Stomach (tissue), 9 donors: ENCODE data around the gene TENM3. TPM values are rescaled to one million over a fixed set of nuclear protein-coding genes. Genes with fewer than 3 reads are reported as not detected.

ENCODE experiments used
- DNase-seq, 2 donors: peaks; one replicate each; pipeline versions ENCODE4 v3.0.0 to v3.0.0-alpha.2; 2013 to 2019
- H3K27ac ChIP-seq, 5 donors: fragments of 200-600 bp in 4 of 5; sonication (generic) in 4 of 5; one replicate each; pipeline ENCODE4 v1.5.1; 2013 to 2019; ENCODE audit warnings: mild to moderate bottlenecking in 1 of 5, moderate library complexity in 1 of 5
- H3K27me3 ChIP-seq, 3 donors: fragments of 200-600 bp; sonication (generic); one replicate each; pipeline ENCODE4 v1.5.1; 2017 to 2019; ENCODE audit warnings: mixed run types in 1 of 3
- H3K36me3 ChIP-seq, 4 donors: fragments of 200-600 bp; sonication (generic); 1 replicate in 3 of 4; 2 replicates in 1 of 4; pipeline ENCODE4 v1.5.1; 2016 to 2019
- H3K4me1 ChIP-seq, 4 donors: fragments of 200-600 bp; sonication (generic); one replicate each; pipeline ENCODE4 v1.5.1; 2016 to 2019
- H3K4me3 ChIP-seq, 4 donors: fragments of 200-600 bp; sonication (generic) in 3 of 4; one replicate each; pipeline ENCODE4 v1.5.1; 2016 to 2019; ENCODE audit warnings: mild to moderate bottlenecking in 1 of 4
- H3K9me3 ChIP-seq, 4 donors: fragments of 200-600 bp; sonication (generic); one replicate each; pipeline ENCODE4 v1.5.1; 2016 to 2019
- CTCF ChIP-seq, 7 experiments: fragments of 450-650 bp in 4 of 7; fragments of 200-600 bp in 3 of 7; sonication (generic) in 3 of 7; IDR thresholded peaks; one replicate each; pipeline ENCODE4 v1.5.1; 2016 to 2019; ENCODE audit warnings: antibody characterized with exemption in 7 of 7, control low read depth in 2 of 7, mild to moderate bottlenecking in 1 of 7
- EP300 ChIP-seq: sonication (generic); formaldehyde crosslinking; IDR thresholded peaks from one replicate; pipeline ENCODE4 v1.6.1; 2017; ENCODE audit warnings: antibody characterized with exemption
- POLR2A ChIP-seq, 4 donors: fragments of 450-650 bp; IDR thresholded peaks; one replicate each; pipeline ENCODE4 v1.6.1; 2016; ENCODE audit warnings: antibody characterized with exemption in 4 of 4, control low read depth in 2 of 4, mild to moderate bottlenecking in 1 of 4, moderate library complexity in 1 of 4
- POLR2AphosphoS5 ChIP-seq, 3 donors: sonication (generic); formaldehyde crosslinking; IDR thresholded peaks; one replicate each; pipeline ENCODE4 v1.6.1; 2016; ENCODE audit warnings: antibody characterized with exemption in 3 of 3
- WGBS, 5 donors: extraction: QIAGEN DNeasy Blood & Tissue Kit in 3 of 5; methylation state at CpG; one replicate each; pipeline versions ENCODE4 v1.1.5 to v1.1.7; 2013 to 2018; 5-methylcytosine and 5-hydroxymethylcytosine counted together
- intact Hi-C: fragments of 100-400 bp; cut with DNase I; formaldehyde crosslinking; loops from one replicate; pipeline ENCODE4 v1.15.1; 2023; ENCODE audit warnings: low total_unique reads
- polyA plus RNA-seq, 3 donors: library from polyadenylated mRNA; stranded (reverse); fragments of 200-250 nt; gene quantifications; one replicate each; pipeline ENCODE4 v1.2.3, GENCODE V29; 2013
- total RNA-seq, 5 donors: library from RNA; depleted of rRNA; stranded (reverse); fragments of >200 nt; gene quantifications; one replicate each; pipeline versions ENCODE4 v1.1.0 to v1.2.3, GENCODE V29; 2014 to 2016
- donor health status: healthy with polysubstance abuse.
- donor health status: Bipolar disorder and iron deficiency.
- donor health status: healthy.

The TENM3 gene
- total and polyA plus RNA-seq, 8 donors, result under 0.01 to 8.3 (median 0.44) TPM

DNA sequence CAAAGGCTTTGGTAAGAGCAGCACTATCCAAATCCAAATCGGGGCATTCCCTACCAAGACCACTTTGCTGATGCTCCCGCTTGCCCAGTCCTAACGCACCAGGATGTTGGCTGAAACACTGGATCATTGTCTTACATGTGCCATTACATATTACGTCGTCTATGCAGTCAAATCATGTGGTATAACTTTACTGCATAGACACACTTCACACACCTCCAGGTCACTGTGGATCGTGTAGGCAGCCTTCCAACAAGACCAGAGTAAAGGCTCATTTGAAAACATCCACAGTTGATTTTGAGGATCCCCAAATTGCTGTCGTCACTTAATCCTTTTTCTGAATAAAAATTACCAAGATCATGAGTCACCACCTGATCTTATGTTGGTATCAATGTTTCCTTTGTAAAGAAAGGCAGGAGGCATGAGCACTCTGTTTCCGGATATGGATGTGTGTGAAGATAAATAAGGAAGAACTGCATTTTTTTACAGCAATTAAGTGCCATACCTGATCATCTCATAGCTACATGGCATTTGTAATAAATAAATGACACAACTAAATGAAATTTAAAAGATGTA, 18.5 kb downstream of the TENM3 start:
- H3K36me3 ChIP-seq, result no peaks in the 10 kb centered on the region
- intact Hi-C loops, result no loop called here
- no peaks in the 10 kb centered on the region for H3K4me1 ChIP-seq
- H3K27ac ChIP-seq, result no peak overlapping the region
- H3K9me3 ChIP-seq, result peaks cover 0 to 2% (median 0%) of the 10 kb centered on the region in 4 donors
- no peak for DNase-seq
- 81 to 86% (median 84%) methylated on average over 8 of the region's 8 CpGs for WGBS, 5 donors
- TF ChIP-seq CTCF (IDR thresholded peaks at IDR 0.05) (no peak), EP300 (no peak), POLR2AphosphoS5 (IDR thresholded peaks at IDR 0.05) (no peak), POLR2A (IDR thresholded peaks at IDR 0.05) (no peak)
- no peaks in the 10 kb centered on the region for H3K27me3 ChIP-seq
- H3K4me3 ChIP-seq, result no peak overlapping the region

GRCh38 chr4:182263562-182263961, 20.4 kb downstream of the TENM3 start:
- Histone ChIP-seq H3K36me3 (no peaks in the 10 kb centered on the region), H3K27ac (no peak overlapping the region), H3K9me3 (peaks cover 0 to 2% (median 0%) of the 10 kb centered on the region in 4 donors), H3K27me3 (no peaks in the 10 kb centered on the region), H3K4me3 (peak overlapping the region in 1 of 4 donors; percentile 12), H3K4me1 (no peaks in the 10 kb centered on the region)
- no peak for DNase-seq
- 69 to 81% (median 75%) methylated on average over 10 of the region's 10 CpGs for WGBS, 5 donors
- TF ChIP-seq EP300 (no peak), POLR2AphosphoS5 (IDR thresholded peaks at IDR 0.05) (no peak)
- intact Hi-C loops, result no loop called here

GRCh38 chr4:182264139-182264752, 21.0 kb downstream of the TENM3 start:
- Histone ChIP-seq H3K4me1 (no peaks in the 10 kb centered on the region), H3K27ac (no peak overlapping the region), H3K9me3 (peaks cover 0 to 2% (median 0%) of the 10 kb centered on the region in 4 donors), H3K27me3 (no peaks in the 10 kb centered on the region), H3K4me3 (no peak overlapping the region), H3K36me3 (no peaks in the 10 kb centered on the region)
- TF ChIP-seq CTCF (IDR thresholded peaks at IDR 0.05), result no peak
- no peak for TF ChIP-seq EP300
- TF ChIP-seq POLR2AphosphoS5 (IDR thresholded peaks at IDR 0.05), result no peak
- no peak for TF ChIP-seq POLR2A (IDR thresholded peaks at IDR 0.05)
- DNase-seq, result no peak
- intact Hi-C loops, result no loop called here
- WGBS, 5 donors, result 56 to 68% (median 62%) methylated on average over 13 of the region's 13 CpGs

GRCh38 chr4:182265881-182266280, 22.7 kb downstream of the TENM3 start:
- intact Hi-C loops, result no loop called here
- 52 to 70% (median 59%) methylated on average over 3 of the region's 3 CpGs for WGBS, 5 donors
- H3K27me3 ChIP-seq, result no peaks in the 10 kb centered on the region
- TF ChIP-seq CTCF (IDR thresholded peaks at IDR 0.05), result no peak
- no peak for TF ChIP-seq EP300
- no peak for TF ChIP-seq POLR2A (IDR thresholded peaks at IDR 0.05)
- no peak for TF ChIP-seq POLR2AphosphoS5 (IDR thresholded peaks at IDR 0.05)
- no peak overlapping the region for H3K27ac ChIP-seq
- H3K9me3 ChIP-seq, result peaks cover 0 to 2% (median 0%) of the 10 kb centered on the region in 4 donors
- DNase-seq, result no peak
- no peak overlapping the region for H3K4me3 ChIP-seq
- H3K36me3 ChIP-seq, result no peaks in the 10 kb centered on the region
- H3K4me1 ChIP-seq, result no peaks in the 10 kb centered on the region

DNA sequence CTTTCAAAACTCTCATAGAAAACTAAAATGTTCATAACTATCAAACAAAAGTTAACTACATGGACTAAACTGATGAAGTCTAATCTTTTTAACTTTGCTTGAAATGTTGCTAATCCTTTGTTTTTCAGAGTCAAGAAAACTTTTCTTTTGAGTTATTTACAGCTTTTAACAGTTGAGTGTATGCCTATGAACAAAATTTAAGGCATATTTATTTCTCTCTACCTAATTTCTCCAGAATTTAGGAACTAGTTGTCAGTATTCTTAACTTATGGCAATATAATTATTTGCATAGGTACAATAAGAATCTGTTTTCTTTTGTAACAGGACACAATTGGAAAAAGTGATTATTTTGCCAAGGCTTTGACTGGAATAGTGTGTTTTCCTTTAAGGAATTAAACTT, 23.8 kb downstream of the TENM3 start:
- Histone ChIP-seq H3K9me3 (peaks cover 0 to 5% (median 1%) of the 10 kb centered on the region in 4 donors), H3K4me3 (no peak overlapping the region), H3K4me1 (no peaks in the 10 kb centered on the region), H3K36me3 (no peaks in the 10 kb centered on the region), H3K27me3 (no peaks in the 10 kb centered on the region), H3K27ac (no peak overlapping the region)
- intact Hi-C loops, result no loop called here
- DNase-seq, result no peak
- TF ChIP-seq POLR2AphosphoS5 (IDR thresholded peaks at IDR 0.05) (no peak), EP300 (no peak), POLR2A (IDR thresholded peaks at IDR 0.05) (no peak), CTCF (IDR thresholded peaks at IDR 0.05) (no peak)
